Liver (tissue), 3 donors: Measurements from ENCODE around the gene TAF11L6.
"Not testable (repeated sequence)": the region's sequence is repeated elsewhere in the genome, so short reads cannot be mapped to it uniquely, and the experiment has no call there.

ENCODE experiments used
- GABPA ChIP-seq, 2 donors: IDR thresholded peaks in 1 of 2; conservative IDR thresholded peaks in 1 of 2; 2 replicates each; pipeline ENCODE4 v1.6.1; 2016; ENCODE audit warnings: antibody characterized with exemption in 2 of 2, mild to moderate bottlenecking in 1 of 2, moderate library complexity in 1 of 2
- HNF4A ChIP-seq, 2 donors: conservative IDR thresholded peaks; 2 replicates each; pipeline ENCODE4 v1.6.1; 2016; ENCODE audit warnings: antibody characterized with exemption in 2 of 2, mild to moderate bottlenecking in 2 of 2
- RAD21 ChIP-seq, 2 donors: IDR thresholded peaks; 2 replicates each; pipeline ENCODE4 v1.6.1; 2016; ENCODE audit warnings: antibody characterized with exemption in 2 of 2, mild to moderate bottlenecking in 2 of 2
- SP1 ChIP-seq: IDR thresholded peaks from 2 replicates; pipeline ENCODE4 v1.6.1; 2018; ENCODE audit warnings: antibody characterized with exemption, mild to moderate bottlenecking
- TAF1 ChIP-seq: conservative IDR thresholded peaks from 2 replicates; pipeline ENCODE4 v1.6.1; 2016; ENCODE audit warnings: antibody characterized with exemption, mild to moderate bottlenecking
- YY1 ChIP-seq: IDR thresholded peaks from 2 replicates; pipeline ENCODE4 v1.6.1; 2016; ENCODE audit warnings: antibody characterized with exemption, mild to moderate bottlenecking
- TF ChIP-seq, protein P1 (sequence below): fragments of 150-350 bp; IDR thresholded peaks from 2 replicates; pipeline ENCODE4 v1.5.1; 2017; ENCODE audit warnings: improper control_type of control experiment, low read depth, low read length; ENCODE audit not compliant: missing input control
- TF ChIP-seq, protein P2 (sequence below): IDR thresholded peaks from 2 replicates; pipeline ENCODE4 v1.6.1; 2016; ENCODE audit warnings: antibody characterized with exemption
- donor health status: healthy.
- donor health status: healthy.

DNA sequence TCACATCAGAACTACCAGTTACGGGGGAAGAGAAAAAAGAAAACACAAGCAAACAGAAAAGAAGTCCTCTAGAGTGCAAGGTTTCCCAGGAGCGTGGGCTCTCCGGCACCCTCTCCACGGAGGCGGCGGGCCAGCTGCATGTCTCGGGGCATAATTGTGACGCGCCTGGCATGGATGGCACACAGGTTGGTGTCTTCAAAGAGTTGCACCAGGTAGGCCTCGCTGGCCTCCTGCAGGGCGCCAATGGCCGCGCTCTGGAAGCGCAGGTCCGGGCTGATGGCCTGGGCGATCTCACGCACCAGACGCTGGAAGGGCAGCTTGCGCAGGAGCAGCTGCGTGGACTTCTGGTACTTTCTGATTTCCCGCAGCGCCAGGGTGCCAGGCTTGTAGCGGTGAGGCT lies 37.2 kb upstream of the TAF11L6 start:
- TF ChIP-seq, protein P1, sequence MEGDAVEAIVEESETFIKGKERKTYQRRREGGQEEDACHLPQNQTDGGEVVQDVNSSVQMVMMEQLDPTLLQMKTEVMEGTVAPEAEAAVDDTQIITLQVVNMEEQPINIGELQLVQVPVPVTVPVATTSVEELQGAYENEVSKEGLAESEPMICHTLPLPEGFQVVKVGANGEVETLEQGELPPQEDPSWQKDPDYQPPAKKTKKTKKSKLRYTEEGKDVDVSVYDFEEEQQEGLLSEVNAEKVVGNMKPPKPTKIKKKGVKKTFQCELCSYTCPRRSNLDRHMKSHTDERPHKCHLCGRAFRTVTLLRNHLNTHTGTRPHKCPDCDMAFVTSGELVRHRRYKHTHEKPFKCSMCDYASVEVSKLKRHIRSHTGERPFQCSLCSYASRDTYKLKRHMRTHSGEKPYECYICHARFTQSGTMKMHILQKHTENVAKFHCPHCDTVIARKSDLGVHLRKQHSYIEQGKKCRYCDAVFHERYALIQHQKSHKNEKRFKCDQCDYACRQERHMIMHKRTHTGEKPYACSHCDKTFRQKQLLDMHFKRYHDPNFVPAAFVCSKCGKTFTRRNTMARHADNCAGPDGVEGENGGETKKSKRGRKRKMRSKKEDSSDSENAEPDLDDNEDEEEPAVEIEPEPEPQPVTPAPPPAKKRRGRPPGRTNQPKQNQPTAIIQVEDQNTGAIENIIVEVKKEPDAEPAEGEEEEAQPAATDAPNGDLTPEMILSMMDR = not testable (repeated sequence)
- TF ChIP-seq TAF1; RAD21 (IDR thresholded peaks at IDR 0.05); GABPA (IDR thresholded peaks at IDR 0.05 in 1 of 2, conservative IDR thresholded peaks at IDR 0.05 in 1 of 2); SP1; YY1; HNF4A (conservative IDR thresholded peaks at IDR 0.05): not testable (repeated sequence)
- TF ChIP-seq, protein P2, sequence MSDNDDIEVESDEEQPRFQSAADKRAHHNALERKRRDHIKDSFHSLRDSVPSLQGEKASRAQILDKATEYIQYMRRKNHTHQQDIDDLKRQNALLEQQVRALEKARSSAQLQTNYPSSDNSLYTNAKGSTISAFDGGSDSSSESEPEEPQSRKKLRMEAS = not testable (repeated sequence)
